ENCODE measurements around the gene COL8A1.

GRCh38 chr3:99648516-99648915 lies 10.1 kb downstream of the COL8A1 start:
- no peak for TF ChIP-seq CTCF (IDR thresholded peaks at IDR 0.05 in 4 of 5, conservative IDR thresholded peaks at IDR 0.05 in 1 of 5)
- TF ChIP-seq POLR2A (IDR thresholded peaks at IDR 0.05), result no peak

All from gastrocnemius medialis (tissue), 4 donors.